HL-60 (cell line): ENCODE measurements around the gene ITGB3.

Experiments used
- GABPA ChIP-seq: IDR thresholded peaks from 2 replicates; pipeline ENCODE4 v1.6.1; 2012; ENCODE audit warnings: low read depth
- POLR2AphosphoS5 ChIP-seq: IDR thresholded peaks from 2 replicates; pipeline ENCODE4 v1.6.1; 2012; ENCODE audit warnings: low read depth
- REST ChIP-seq: IDR thresholded peaks from 2 replicates; pipeline ENCODE4 v1.6.1; 2012; ENCODE audit warnings: low read depth; ENCODE audit not compliant: insufficient replicate concordance
- SPI1 ChIP-seq: IDR thresholded peaks from 2 replicates; pipeline ENCODE4 v1.6.1; 2012; ENCODE audit warnings: low read depth, mild to moderate bottlenecking, borderline replicate concordance
- TF ChIP-seq, protein P1 (sequence below): IDR thresholded peaks from one replicate; pipeline ENCODE4 v1.5.1; 2011; ENCODE audit warnings: low read length, control low read depth, inconsistent platforms; ENCODE audit not compliant: insufficient read depth

GRCh38 chr17:47291242-47291873 is 37.7 kb downstream of the ITGB3 start:
- TF ChIP-seq, protein P1, sequence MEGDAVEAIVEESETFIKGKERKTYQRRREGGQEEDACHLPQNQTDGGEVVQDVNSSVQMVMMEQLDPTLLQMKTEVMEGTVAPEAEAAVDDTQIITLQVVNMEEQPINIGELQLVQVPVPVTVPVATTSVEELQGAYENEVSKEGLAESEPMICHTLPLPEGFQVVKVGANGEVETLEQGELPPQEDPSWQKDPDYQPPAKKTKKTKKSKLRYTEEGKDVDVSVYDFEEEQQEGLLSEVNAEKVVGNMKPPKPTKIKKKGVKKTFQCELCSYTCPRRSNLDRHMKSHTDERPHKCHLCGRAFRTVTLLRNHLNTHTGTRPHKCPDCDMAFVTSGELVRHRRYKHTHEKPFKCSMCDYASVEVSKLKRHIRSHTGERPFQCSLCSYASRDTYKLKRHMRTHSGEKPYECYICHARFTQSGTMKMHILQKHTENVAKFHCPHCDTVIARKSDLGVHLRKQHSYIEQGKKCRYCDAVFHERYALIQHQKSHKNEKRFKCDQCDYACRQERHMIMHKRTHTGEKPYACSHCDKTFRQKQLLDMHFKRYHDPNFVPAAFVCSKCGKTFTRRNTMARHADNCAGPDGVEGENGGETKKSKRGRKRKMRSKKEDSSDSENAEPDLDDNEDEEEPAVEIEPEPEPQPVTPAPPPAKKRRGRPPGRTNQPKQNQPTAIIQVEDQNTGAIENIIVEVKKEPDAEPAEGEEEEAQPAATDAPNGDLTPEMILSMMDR: no peak
- no peak for TF ChIP-seq GABPA
- TF ChIP-seq REST: no peak
- no peak for TF ChIP-seq POLR2AphosphoS5
- TF ChIP-seq SPI1: no peak
